H1 (cell line): Measurements from ENCODE around the gene CHRNA4.

ENCODE experiments used
- BACH1 ChIP-seq: IDR thresholded peaks from 2 replicates; pipeline ENCODE4 v1.6.1; 2012; ENCODE audit warnings: low read length, improper control_type of control experiment
- CTCF ChIP-seq, 3 experiments: IDR thresholded peaks; 1 replicate in 2 of 3; 2 replicates in 1 of 3; pipeline versions ENCODE4 v1.5.1 to v1.6.1; 2011; ENCODE audit warnings: low read length in 3 of 3, mild to moderate bottlenecking in 3 of 3, inconsistent platforms in 2 of 3, low read depth in 1 of 3, moderate library complexity in 1 of 3; ENCODE audit not compliant: insufficient read depth in 1 of 3; ENCODE audit errors: control extremely low read depth in 1 of 3
- EZH2 ChIP-seq: fragments of 200-600 bp; sonication (generic); IDR thresholded peaks from 2 replicates; pipeline ENCODE4 v1.7.1; 2012; ENCODE audit warnings: low read depth, mild to moderate bottlenecking, moderate library complexity, low read length, inconsistent platforms; ENCODE audit not compliant: severe bottlenecking
- MAFK ChIP-seq: IDR thresholded peaks from 2 replicates; pipeline ENCODE4 v1.6.1; 2012; ENCODE audit warnings: low read depth, mild to moderate bottlenecking, improper control_type of control experiment, low read length
- POLR2A ChIP-seq, 2 experiments: IDR thresholded peaks; 1 replicate in 1 of 2; 2 replicates in 1 of 2; pipeline ENCODE4 v1.6.1; 2011; ENCODE audit warnings: low read depth in 2 of 2, low read length in 2 of 2, mild to moderate bottlenecking in 2 of 2; ENCODE audit errors: control extremely low read depth in 1 of 2
- POLR2AphosphoS5 ChIP-seq: IDR thresholded peaks from 2 replicates; pipeline ENCODE4 v1.6.1; 2011; ENCODE audit warnings: low read depth, low read length
- RNF2 ChIP-seq: fragments of 200-900, 300-1000 bp; sonication (generic); IDR thresholded peaks from 2 replicates; pipeline ENCODE4 v1.7.1; 2016; ENCODE audit warnings: borderline replicate concordance, low read depth, mild to moderate bottlenecking, antibody characterized with exemption, low read length; ENCODE audit not compliant: poor library complexity, severe bottlenecking; ENCODE audit errors: missing control alignments
- SIN3A ChIP-seq, 2 experiments: IDR thresholded peaks in 1 of 2; conservative IDR thresholded peaks in 1 of 2; 2 replicates each; pipeline ENCODE4 v1.6.1; 2011 to 2012; ENCODE audit warnings: low read length in 2 of 2, improper control_type of control experiment in 1 of 2, low read depth in 1 of 2, mild to moderate bottlenecking in 1 of 2
- SP1 ChIP-seq: IDR thresholded peaks from 2 replicates; pipeline ENCODE4 v1.6.1; 2011; ENCODE audit warnings: low read depth, low read length
- YY1 ChIP-seq: IDR thresholded peaks from 2 replicates; pipeline ENCODE4 v1.6.1; 2011; ENCODE audit warnings: low read depth, mild to moderate bottlenecking, low read length

- TF ChIP-seq MAFK (no peak), SIN3A (conservative IDR thresholded peaks at IDR 0.05 in 1 of 2, IDR thresholded peaks at IDR 0.05 in 1 of 2; ENCODE audit: low read depth in 1 of 2, low read length in 2 of 2) (no peak), POLR2A (IDR thresholded peaks at IDR 0.05; ENCODE audit: control extremely low read depth in 1 of 2, low read depth in 2 of 2, low read length in 2 of 2) (no peak), BACH1 (no peak), YY1 (no peak), SP1 (no peak), POLR2AphosphoS5 (no peak), CTCF (IDR thresholded peaks at IDR 0.05; ENCODE audit: control extremely low read depth in 1 of 3, insufficient read depth in 1 of 3, low read depth in 1 of 3, low read length in 3 of 3) (no peak), RNF2 (no peak), EZH2 (no peak)
Observed at GRCh38 chr20:63387393-63387792, 26.2 kb upstream of the CHRNA4 start.
